Activated CD4-positive, alpha-beta T cell treated with anti-CD3 and anti-CD28 coated beads, Interleukin-2, amount 10 ng/mL, durations not matched to agents 7 days and 5 days (primary cell): ENCODE measurements around the gene RBM45. TPM values are rescaled to one million over a fixed set of nuclear protein-coding genes. Genes with fewer than 3 reads are reported as not detected.
"Not testable (repeated sequence)": the region's sequence is repeated elsewhere in the genome, so short reads cannot be mapped to it uniquely, and the experiment has no call there.

Experiments
- CTCF ChIA-PET: fragments of 350-600 bp; sonication (Branson Sonifier 250); formaldehyde crosslinking; loops from one replicate; lab custom pipeline; 2021; ENCODE audit warnings: antibody characterized with exemption; lab: Charles Lee
- POLR2A ChIA-PET: fragments of 350-600 bp; sonication (Branson Sonifier 250); formaldehyde crosslinking; loops from one replicate; lab custom pipeline; 2021; ENCODE audit warnings: antibody characterized with exemption; lab: Charles Lee
- DNase-seq: peaks from one replicate; pipeline ENCODE4 v3.0.0-alpha.2; 2020
- H3K27ac Mint-ChIP-seq: one replicate; pipeline ENCODE4 v1.8.0; 2021; ENCODE audit warnings: mild to moderate bottlenecking, moderate library complexity, mixed read lengths
- H3K27me3 Mint-ChIP-seq: one replicate; pipeline ENCODE4 v1.8.0; 2021; ENCODE audit warnings: mixed read lengths
- H3K36me3 Mint-ChIP-seq: one replicate; pipeline ENCODE4 v1.8.0; 2021; ENCODE audit warnings: low read depth, mixed read lengths
- H3K4me1 Mint-ChIP-seq: one replicate; pipeline ENCODE4 v1.8.0; 2021; ENCODE audit warnings: mixed read lengths
- H3K4me3 Mint-ChIP-seq: one replicate; pipeline ENCODE4 v1.8.0; 2021; ENCODE audit warnings: mild to moderate bottlenecking, moderate library complexity, mixed read lengths
- H3K9me3 Mint-ChIP-seq: one replicate; pipeline ENCODE4 v1.8.0; 2021; ENCODE audit warnings: mixed read lengths
- total RNA-seq, 2 experiments: library from RNA; stranded (reverse); gene quantifications; one replicate each; pipeline ENCODE4 v1.2.3, GENCODE V29; 2021

RBM45 gene
- total RNA-seq, 2 experiments from 2014 or later = 19.0 to 22.0 TPM

DNA sequence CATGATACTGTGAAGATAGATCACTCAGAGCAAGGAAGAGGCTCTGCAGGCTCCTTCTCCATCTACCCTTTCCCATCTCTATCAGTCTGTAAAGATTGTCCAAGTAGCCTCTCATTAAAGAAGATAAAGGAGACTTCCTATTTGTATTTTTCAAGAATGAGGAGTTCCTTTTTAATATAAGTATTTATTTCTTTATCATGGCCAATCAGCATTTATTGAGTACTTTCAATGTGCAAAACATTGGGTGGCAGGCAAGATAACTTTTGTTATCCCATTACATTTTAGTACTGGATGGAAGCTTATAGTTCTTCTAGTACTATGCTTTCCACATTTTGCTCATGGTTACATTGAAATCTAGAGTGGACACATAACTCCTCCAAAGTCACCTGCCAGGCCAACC, 36.1 kb upstream of the RBM45 start:
- Mint-ChIP-seq H3K4me1 (peaks cover 11% of the 10 kb centered on the region), H3K9me3 (peaks cover 3% of the 10 kb centered on the region), H3K36me3 (no peaks in the 10 kb centered on the region), H3K27ac (no peak overlapping the region), H3K27me3 (peaks cover 59% of the 10 kb centered on the region), H3K4me3 (no peak overlapping the region)
- CTCF ChIA-PET = interaction anchor here (1.0 kb wide), 1 partner anchor 12 kb away, joined by 3 read pairs; no protein-coding TSS in a partner anchor
- POLR2A ChIA-PET = no interaction called here
- no peak for DNase-seq

DNA sequence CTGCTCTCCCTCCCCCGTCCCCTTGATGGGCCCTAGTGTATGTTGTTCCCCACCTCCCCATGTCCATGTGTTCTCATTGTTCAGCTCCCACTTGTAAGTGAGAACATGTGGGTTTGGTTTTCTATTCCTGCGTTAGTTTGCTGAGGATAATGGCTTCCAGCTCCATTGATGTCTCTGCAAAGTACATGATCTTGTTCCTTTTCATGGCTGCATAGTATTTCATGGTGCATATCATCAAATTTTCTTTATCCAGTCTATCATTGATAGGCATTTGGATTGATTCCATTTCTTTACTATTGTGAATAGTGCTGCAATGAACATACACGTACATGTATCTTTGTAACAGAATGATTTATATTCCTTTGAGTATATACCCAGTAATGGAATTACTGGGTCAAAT, 33.0 kb upstream of the RBM45 start:
- POLR2A ChIA-PET, H3K4me1 Mint-ChIP-seq, DNase-seq, H3K27ac Mint-ChIP-seq, H3K9me3 Mint-ChIP-seq, H3K36me3 Mint-ChIP-seq, H3K4me3 Mint-ChIP-seq: not testable (repeated sequence)
- peaks cover 34% of the 10 kb centered on the region for H3K27me3 Mint-ChIP-seq
- CTCF ChIA-PET = interaction anchor here (1.1 to 1.2 kb wide), 2 partner anchors 11 to 33 kb away, joined by 3 to 4 read pairs; partner anchors contain the start of gene RBM45

DNA sequence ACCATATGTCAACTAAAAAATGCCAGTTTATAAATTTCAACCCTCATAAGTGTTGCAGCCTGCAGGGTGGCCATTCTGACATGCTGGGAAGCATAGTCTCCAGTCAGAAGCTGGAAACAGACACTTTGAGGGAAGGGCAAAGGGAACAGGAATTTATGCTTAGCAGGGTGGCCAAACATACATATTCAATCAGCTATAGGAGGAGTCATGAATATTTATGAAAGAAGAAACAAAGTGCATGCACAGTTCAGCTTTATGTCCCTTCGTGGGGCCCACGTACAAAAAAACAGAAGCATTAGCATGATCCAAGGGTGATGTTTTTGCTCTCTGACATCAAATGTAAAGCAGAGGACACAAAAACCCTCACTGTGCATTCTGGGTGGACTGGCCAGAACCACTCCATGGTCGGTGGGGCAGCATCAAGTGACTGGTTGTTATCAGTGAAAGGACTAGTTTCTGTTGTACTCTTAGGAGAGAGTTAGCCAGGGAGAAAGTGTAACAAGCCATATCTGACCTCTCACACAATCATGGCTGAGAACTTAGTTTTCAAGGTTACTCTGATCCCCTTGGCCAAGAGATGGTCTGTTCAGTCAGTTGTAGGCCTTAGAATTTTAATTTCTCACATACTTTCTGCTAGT, 29.7 kb upstream of the RBM45 start:
- H3K36me3 Mint-ChIP-seq = no peaks in the 10 kb centered on the region
- no peak for DNase-seq
- H3K9me3 Mint-ChIP-seq = peaks cover 3% of the 10 kb centered on the region
- H3K4me1 Mint-ChIP-seq = no peaks in the 10 kb centered on the region
- no peak overlapping the region for H3K4me3 Mint-ChIP-seq
- CTCF ChIA-PET = no interaction called here
- no peak overlapping the region for H3K27ac Mint-ChIP-seq
- peaks cover 16% of the 10 kb centered on the region for H3K27me3 Mint-ChIP-seq
- POLR2A ChIA-PET = no interaction called here

DNA sequence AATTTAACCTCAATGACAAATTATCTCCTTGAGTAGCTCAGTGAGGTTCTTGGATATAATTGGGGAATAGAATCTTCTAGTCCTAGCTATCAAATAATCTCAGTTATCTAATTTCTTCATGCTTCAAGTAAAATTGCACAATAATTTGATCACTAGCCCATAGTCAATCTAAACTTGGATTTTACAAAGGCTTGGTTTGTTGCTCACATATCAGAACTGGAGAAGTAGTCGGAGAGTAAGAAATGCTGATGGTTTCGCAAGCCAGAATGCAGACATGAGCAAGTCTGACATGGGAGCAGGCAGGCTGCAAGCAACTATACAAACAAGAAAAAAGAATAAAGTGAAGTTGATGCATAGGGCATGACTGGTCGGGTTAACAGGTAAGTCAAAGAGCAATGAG, 28.0 kb upstream of the RBM45 start:
- DNase-seq = no peak

DNA sequence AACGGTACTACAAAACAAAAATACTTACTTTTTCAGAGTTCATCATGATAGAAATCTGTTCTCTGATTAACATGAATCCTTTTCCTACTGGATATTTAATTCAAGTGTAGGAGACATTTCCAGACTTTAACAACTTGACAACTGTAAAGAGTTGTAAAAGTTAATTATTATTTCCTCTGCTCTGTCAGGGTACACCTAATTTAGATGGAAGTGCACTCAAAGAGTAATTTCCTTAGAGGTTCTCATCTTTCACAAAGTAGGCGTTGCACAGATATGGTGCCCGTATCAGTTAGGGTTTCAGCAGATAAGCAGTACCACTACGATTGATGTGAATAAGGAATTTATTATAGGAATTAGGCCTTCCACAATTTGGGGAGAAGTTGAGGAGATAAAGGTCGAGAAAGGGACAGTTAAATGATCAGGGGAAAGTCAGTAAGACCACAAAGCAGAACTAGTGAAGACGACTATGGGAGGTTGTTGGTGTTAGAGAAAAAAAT, 23.4 kb upstream of the RBM45 start:
- ChIA-PET CTCF (no interaction called here), POLR2A (no interaction called here)
- Mint-ChIP-seq H3K9me3 (no peaks in the 10 kb centered on the region), H3K27ac (no peak overlapping the region), H3K4me1 (no peaks in the 10 kb centered on the region), H3K4me3 (no peak overlapping the region), H3K36me3 (no peaks in the 10 kb centered on the region), H3K27me3 (peaks cover 3% of the 10 kb centered on the region)
- no peak for DNase-seq

More for the DNA sequence above, 28.0 kb upstream of the RBM45 start:
- CTCF ChIA-PET = interaction anchor here (0.7 kb wide), 1 partner anchor 28 kb away, joined by 3 read pairs; no protein-coding TSS in a partner anchor
- Mint-ChIP-seq H3K4me1 (no peaks in the 10 kb centered on the region), H3K36me3 (no peaks in the 10 kb centered on the region), H3K27me3 (peaks cover 10% of the 10 kb centered on the region), H3K9me3 (peaks cover 1% of the 10 kb centered on the region), H3K27ac (no peak overlapping the region), H3K4me3 (no peak overlapping the region)
- POLR2A ChIA-PET = no interaction called here

DNA sequence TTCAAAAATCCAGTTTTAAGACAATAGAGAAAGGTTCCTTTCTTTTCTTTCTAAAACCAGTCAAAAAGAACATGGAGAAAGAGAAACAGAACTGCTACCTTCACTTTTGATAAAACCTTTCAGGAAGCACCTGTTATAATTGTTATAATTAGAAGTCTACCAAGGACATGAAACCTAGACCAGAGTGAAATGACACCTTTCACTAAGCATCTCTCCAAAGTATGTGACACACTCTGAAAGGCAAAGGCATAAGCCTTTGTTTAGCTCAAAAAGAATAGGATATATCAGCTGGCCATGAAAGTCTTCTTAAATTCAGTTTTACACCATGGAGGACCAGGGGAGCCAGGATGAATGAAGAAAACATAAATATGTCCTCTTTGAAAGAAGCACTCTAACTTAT, 18.8 kb upstream of the RBM45 start:
- H3K27ac Mint-ChIP-seq = no peak overlapping the region
- no peaks in the 10 kb centered on the region for H3K27me3 Mint-ChIP-seq
- ChIA-PET POLR2A (no interaction called here), CTCF (no interaction called here)
- H3K36me3 Mint-ChIP-seq = no peaks in the 10 kb centered on the region
- H3K9me3 Mint-ChIP-seq = no peaks in the 10 kb centered on the region
- DNase-seq = no peak
- H3K4me3 Mint-ChIP-seq = no peak overlapping the region
- no peaks in the 10 kb centered on the region for H3K4me1 Mint-ChIP-seq

DNA sequence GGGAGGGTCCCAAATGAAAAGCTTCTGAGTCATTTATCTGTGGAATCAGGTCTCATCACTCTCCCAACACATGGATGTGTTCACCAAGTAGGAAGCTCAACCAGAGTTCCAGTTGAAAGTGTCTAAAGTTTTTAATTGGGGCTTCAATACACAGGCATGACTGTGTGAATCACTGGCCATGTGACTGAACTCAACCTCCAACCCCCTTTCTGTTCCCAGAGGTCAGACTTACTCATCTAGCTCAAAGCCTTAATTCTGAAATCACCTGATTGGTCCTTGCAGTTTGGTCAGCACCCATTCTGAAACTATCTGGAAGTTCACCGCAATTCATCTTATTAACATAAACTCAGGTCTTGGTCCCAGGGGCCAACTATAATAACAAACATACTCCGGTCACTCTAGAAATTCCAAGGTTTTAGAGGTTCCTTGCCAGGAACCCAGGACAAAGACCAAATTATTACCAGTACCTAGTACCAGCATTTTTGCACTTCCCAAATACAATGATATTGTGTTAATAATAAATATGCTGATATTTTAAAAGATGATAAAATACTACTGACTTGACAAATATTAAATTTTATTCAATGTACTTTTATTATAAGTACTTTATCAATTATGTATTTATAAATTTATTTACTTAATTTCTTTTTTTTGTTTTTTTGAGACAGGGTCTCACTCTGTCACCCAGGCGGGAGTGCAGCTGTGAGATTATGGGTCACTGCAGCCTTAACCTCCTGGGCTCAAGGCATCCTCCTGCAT, 10.7 kb upstream of the RBM45 start:
- H3K36me3 Mint-ChIP-seq = no peaks in the 10 kb centered on the region
- ChIA-PET POLR2A (no interaction called here), CTCF (interaction anchor here (1.0 to 1.5 kb wide), 3 partner anchors 11 to 32 kb away, joined by 3 read pairs; partner anchors contain the start of gene RBM45)
- H3K9me3 Mint-ChIP-seq = no peaks in the 10 kb centered on the region
- H3K27ac Mint-ChIP-seq = no peak overlapping the region
- DNase-seq = no peak
- H3K4me1 Mint-ChIP-seq = no peaks in the 10 kb centered on the region
- no peak overlapping the region for H3K4me3 Mint-ChIP-seq
- no peaks in the 10 kb centered on the region for H3K27me3 Mint-ChIP-seq

DNA sequence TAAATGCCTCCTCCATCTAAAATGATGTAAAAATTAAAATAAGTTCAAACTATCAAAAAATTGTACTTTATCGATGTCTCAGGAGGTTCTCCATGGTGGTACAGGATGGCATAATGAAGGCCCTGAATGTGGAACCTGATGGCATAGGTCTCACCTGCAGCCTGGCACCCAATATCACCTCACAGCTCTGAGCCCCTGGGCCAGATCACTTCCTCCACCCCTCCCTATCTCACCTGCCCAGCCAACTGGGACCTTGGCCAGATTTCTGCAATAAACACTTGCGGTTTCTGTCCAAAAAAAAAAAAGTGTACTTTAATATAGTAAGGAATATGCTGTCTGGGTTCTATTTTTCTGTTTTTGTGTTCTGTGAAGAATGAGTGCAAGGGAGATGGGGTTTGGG, 6.7 kb upstream of the RBM45 start:
- ChIA-PET POLR2A (no interaction called here), CTCF (interaction anchor here (0.9 to 1.2 kb wide), 2 partner anchors 20 to 180 kb away, joined by 3 read pairs; no protein-coding TSS in a partner anchor)
- no peaks in the 10 kb centered on the region for H3K9me3 Mint-ChIP-seq
- no peak overlapping the region for H3K4me3 Mint-ChIP-seq
- H3K27ac Mint-ChIP-seq = no peak overlapping the region
- DNase-seq = no peak
- H3K4me1 Mint-ChIP-seq = peaks cover 2% of the 10 kb centered on the region
- no peaks in the 10 kb centered on the region for H3K27me3 Mint-ChIP-seq
- H3K36me3 Mint-ChIP-seq = no peaks in the 10 kb centered on the region

DNA sequence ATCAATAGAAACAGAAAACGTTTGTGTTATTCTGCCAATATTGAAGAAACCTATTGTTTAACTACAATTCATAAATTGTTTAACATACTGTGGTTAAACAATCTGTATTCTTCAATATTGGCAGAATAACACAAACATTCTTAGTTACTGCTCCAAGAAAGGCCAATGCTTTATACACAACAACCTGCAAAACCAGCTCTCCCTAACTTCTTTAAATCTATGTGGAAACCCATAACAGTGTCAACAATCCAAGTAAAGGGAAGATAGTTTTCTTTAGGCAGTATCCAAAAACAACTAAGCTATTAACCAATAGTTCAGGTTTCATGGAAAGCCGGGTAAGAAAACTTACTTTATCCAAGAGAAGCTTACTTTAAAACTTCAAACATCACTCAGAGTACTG, 6.2 kb upstream of the RBM45 start:
- ChIA-PET POLR2A (no interaction called here), CTCF (interaction anchor here (0.9 to 1.2 kb wide), 2 partner anchors 20 to 179 kb away, joined by 3 read pairs; no protein-coding TSS in a partner anchor)
- DNase-seq = no peak
- Mint-ChIP-seq H3K4me1 (peaks cover 2% of the 10 kb centered on the region), H3K27me3 (no peaks in the 10 kb centered on the region), H3K27ac (no peak overlapping the region), H3K4me3 (no peak overlapping the region), H3K36me3 (no peaks in the 10 kb centered on the region), H3K9me3 (no peaks in the 10 kb centered on the region)

DNA sequence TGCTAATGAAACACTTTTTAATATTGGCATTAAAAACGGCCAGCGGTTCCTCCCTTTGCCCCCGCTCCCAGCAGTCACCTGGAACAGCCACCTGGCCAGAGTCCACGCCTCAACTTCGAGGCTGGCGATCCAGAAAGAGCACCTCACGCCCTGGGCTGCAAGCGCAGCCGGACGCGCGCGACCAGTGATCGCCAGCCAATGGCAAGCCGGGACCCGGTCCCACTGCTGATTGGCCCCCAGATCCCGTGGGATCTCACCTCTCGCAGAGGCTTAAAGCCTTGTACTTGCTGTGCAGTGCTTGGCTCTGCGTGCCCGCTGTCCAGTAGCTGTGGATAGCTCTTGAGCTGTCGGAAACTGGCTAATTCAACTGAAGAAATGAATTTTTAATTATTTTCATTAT, 4.1 kb upstream of the RBM45 start:
- DNase-seq = no peak
- no peaks in the 10 kb centered on the region for H3K9me3 Mint-ChIP-seq

DNA sequence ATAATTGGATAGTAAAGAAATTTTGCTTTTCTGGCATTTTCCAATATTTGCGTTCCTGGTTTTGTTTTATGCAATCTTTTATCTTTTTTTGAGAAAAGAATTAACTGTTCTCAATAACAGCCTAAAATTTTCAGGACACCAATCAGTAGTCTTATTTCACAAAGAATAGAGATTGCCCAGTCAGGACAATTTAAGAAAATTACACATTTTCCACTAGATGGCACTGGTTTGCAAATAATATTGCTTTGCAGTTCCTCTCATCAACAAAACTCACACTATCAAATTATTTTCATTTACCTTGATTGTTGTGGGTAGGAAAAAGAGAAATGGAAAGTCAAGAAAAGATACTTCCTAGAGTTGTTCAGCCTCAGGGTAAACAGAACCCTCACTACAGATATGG, 2.4 kb upstream of the RBM45 start:
- no peaks in the 10 kb centered on the region for H3K36me3 Mint-ChIP-seq
- CTCF ChIA-PET = no interaction called here
- no peak overlapping the region for H3K27ac Mint-ChIP-seq
- POLR2A ChIA-PET = no interaction called here
- no peak overlapping the region for H3K4me3 Mint-ChIP-seq
- H3K27me3 Mint-ChIP-seq = no peaks in the 10 kb centered on the region
- H3K9me3 Mint-ChIP-seq = no peaks in the 10 kb centered on the region
- H3K4me1 Mint-ChIP-seq = peaks cover 27% of the 10 kb centered on the region
- no peak for DNase-seq

More for the DNA sequence above, 4.1 kb upstream of the RBM45 start:
- H3K36me3 Mint-ChIP-seq = no peaks in the 10 kb centered on the region
- peaks cover 10% of the 10 kb centered on the region for H3K4me1 Mint-ChIP-seq
- no peaks in the 10 kb centered on the region for H3K27me3 Mint-ChIP-seq
- ChIA-PET POLR2A (no interaction called here), CTCF (interaction anchor here (0.6 kb wide), 1 partner anchor 21 kb away, joined by 4 read pairs; no protein-coding TSS in a partner anchor)
- no peak overlapping the region for H3K4me3 Mint-ChIP-seq
- H3K27ac Mint-ChIP-seq = no peak overlapping the region

DNA sequence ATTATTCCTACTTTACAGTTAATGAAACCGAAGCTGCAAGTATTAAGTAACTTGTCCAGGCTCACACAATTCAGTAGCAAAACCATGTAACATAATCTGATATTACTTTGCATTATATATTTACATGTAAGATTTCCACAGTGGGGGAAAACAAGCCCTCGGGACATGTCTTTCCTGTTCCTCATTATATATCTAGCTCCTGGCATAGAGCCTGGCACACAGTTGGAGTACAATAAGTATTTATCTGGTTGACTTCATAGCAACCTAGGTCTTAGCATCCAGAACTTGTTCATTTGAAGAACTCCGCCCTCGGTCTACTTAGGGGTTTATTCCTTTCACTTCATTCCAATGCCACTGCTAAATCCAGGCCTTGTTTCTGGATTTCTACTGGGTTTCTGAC, 1.6 kb upstream of the RBM45 start:
- Mint-ChIP-seq H3K27me3 (no peaks in the 10 kb centered on the region), H3K4me1 (peaks cover 35% of the 10 kb centered on the region), H3K36me3 (no peaks in the 10 kb centered on the region), H3K9me3 (no peaks in the 10 kb centered on the region), H3K27ac (no peak overlapping the region), H3K4me3 (no peak overlapping the region)
- ChIA-PET CTCF (interaction anchor here (0.6 to 2.4 kb wide), 2 partner anchors 31 to 303 kb away, joined by 3 to 13 read pairs; no protein-coding TSS in a partner anchor), POLR2A (no interaction called here)
- no peak for DNase-seq

DNA sequence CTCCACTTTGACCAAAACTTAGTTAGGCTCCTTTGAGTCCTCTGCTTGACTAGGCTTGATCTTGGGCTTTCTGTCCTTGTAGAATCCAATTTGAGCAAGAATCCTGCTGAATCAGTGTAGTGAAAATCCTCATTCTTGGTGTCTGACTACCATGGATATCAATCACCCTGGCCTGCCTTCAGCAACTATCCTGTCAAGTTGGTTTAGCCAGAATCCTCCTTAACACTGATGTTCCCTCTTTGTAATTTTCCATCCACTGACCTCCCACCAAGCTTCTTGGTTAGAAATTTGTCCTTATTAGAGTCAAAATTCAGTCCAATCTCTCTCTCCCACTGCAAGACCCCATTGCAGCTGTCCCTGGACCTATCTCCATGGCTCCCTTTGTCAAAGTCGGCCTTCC, 494 bp upstream of the RBM45 start:
- POLR2A ChIA-PET = no interaction called here
- Mint-ChIP-seq H3K9me3 (no peaks in the 10 kb centered on the region), H3K4me3 (peak overlapping the region; percentile 90), H3K27ac (peak overlapping the region; percentile 90), H3K4me1 (peaks cover 38% of the 10 kb centered on the region), H3K27me3 (no peaks in the 10 kb centered on the region), H3K36me3 (peaks cover 4% of the 10 kb centered on the region)
- CTCF ChIA-PET = interaction anchor here (0.6 to 2.4 kb wide), 18 partner anchors 9 to 410 kb away, joined by 3 to 13 read pairs (median 3); partner anchors contain the start of genes PDE11A and PRKRA
- DNase-seq = no peak
